ENCODE measurements around the gene CFAP46.
A peak's percentile ranks its signal among the peaks of the same experiment; 100 is the strongest.
"Not testable (repeated sequence)": the region's sequence is repeated elsewhere in the genome, so short reads cannot be mapped to it uniquely, and the experiment has no call there.

The CFAP46 gene

DNA sequence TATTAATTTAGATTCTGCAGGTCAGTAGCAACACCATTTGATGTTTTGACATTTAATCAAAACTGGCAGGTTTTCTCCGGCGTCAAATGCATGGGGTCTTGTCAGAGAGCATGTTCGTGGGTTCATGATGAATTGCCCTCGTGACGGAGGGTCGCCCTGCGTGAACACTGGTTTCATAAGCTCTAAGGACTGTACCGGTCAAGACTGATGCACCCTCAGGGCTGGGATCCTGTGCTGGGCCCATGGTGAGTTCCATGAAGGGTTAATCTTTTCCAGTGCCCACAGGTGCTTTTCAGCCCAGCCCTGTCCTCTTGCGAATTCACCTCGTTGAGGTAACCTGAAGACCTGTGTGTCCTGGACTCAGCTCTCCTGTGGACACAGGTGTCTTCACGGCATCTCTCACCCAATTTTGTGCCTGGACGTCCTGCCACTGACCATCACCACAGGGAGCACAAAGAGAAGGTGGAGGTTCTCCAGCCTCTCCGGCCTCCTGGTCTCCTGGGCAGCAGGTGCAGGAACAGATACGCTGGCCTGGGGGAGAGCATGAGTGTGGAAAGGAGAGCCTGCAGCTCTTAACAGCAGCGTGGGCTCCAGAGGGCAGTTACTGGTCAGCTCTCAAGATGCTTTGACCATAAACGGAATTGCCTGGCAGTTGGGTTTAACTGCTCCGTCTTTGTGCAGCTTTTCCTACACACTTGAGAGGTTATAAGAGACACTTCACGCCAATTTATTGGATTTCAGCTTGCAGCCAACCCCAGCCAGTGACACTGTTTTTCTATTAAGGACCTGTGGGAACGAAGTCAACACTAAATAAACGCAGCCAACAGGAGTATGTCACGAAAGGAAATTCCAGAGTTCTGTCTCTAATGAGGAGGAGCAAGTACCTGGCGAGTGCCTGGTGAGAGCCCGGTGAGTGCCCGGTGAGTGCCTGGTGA, 37.4 kb upstream of the CFAP46 start:
- DNase-seq: no peak

DNA sequence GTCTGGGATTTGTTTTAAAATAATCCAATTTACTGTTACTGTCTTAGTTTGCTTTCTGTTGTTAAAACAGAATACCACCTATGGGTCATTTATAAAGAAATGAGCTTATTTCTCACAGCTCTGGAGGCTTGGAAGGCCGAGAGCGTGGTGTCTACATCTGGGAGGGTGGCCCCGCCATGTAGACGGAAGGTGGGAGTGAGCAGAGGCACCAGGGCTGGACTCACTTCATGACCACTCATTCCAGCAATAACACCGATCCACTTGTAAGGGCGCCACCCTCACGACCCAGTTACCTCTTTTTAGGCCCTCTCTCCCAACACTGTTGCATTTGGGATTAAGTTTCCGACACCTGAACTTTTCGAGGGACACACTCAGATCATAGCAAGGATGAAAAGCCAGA, 36.2 kb upstream of the CFAP46 start:
- DNase-seq: no peak

DNA sequence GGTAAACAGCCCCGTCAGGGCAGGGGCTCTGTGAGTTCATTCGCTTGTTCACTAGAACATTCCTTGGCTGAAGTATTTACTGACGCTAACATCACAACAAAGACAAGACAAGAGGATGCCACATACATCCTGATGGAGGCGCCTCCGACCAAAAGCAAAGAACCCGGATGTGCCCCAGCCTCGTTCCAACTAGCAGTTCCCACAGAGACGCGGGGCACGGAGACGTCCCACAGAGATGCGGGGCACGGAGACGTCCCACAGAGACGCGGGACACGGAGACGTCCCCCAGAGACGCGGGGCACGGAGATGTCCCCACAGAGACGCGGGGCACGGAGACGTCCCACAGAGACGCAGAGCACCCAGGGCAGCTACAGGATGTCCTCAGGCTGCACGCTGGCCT, 35.4 kb upstream of the CFAP46 start:
- no peak for DNase-seq

DNA sequence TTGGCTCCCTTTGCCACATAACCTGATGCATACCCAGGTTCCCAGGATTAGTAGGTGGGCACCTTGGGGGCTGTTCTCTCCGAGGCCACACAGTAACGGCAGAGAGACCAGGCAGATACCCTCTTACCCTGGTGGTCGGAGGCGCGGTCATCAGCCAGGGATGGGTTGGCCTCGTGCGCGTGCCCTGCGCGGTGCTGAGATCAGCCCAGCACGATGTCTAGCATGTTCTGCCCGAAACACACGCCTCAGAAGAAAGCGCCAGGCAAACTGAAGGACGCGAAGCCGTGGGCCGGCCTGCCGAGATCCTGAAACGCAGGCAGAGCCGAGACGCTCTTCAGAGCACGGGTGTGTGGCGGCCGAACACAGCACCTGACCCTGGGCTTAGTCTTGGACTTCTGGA, 34.7 kb upstream of the CFAP46 start:
- no peak for DNase-seq

DNA sequence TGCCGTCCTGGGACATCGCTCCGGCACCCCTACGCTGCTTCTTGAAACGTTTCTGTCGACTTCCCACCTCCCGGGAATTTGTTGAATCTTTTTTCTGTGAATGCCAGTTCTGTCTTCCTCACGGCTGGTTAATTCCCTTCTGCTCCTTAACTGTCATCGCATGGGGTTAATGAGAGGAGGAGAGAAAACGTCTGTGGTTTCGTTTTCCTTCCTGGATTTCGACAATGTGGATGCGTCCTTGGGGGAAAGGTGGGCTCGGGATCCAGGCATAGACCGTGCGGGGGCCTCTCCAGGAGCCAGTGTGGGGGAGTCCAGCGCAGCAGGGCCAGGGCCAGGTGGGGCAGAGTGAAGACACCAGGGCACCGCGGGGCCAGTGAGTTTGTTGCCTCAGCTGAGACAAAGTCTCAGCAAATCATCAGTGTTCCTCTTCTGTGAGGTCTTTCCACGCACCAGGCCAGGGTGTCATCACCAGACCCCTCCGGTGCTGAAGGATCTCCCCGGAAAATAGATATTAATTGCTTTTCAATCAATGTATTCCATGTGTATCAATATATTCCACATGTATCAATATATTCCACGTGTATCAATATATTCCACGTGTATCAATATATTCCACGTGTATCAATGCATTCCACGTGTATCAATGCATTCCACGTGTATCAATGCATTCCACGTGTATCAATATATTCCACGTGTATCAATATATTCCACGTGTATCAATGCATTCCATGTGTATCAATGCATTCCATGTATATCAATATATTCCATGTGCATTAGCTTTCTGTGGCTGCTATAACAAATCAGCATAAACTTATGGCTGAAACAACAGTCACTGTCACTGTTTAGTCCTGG, 33.7 kb upstream of the CFAP46 start:
- peak; percentile 63 for DNase-seq

DNA sequence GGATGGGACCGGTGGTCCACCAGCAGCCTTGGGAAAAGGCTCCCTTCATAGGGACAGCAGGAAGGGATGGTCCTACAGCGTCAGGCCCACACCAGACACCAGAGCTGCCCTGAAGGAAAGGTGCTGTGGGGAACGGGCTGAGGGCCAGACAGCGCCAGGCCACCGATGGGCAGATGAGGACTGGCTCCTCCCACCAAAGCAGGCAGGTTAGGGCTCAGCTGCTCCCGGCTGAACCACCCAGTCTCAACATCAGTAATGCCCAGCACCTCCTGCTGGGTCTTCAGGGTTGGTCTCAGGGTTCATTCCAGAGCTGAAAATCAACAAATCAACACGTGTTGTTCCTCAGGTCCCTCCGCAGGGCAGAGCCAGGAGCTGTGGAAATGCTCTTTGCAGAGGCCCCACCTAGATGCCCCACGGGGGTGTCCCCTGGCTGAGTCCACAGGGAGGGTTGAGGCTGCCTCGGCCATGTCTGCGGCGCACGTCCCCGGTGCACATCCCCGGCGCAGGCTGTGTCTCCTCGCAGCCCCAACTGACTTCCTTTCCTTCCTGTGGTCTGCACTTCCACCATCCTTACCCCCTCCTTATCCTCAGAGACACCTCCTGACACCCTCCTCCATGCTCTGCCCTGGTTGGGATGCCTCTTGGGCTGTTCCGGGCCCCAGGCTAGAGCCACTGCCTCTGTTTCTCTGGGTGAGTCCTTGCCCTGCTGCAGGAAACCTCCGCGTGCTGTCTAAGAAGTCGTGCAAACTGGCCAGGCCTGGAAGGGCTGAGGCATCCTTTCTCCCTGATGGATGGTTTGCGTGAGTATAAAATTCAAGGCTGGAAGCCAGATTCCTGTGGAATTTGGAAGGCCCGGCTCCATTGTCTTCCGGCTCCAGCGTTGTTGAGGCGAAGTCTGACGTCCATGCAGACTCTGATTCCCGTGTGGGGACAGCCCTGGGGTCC, 32.8 kb upstream of the CFAP46 start:
- DNase-seq: no peak

DNA sequence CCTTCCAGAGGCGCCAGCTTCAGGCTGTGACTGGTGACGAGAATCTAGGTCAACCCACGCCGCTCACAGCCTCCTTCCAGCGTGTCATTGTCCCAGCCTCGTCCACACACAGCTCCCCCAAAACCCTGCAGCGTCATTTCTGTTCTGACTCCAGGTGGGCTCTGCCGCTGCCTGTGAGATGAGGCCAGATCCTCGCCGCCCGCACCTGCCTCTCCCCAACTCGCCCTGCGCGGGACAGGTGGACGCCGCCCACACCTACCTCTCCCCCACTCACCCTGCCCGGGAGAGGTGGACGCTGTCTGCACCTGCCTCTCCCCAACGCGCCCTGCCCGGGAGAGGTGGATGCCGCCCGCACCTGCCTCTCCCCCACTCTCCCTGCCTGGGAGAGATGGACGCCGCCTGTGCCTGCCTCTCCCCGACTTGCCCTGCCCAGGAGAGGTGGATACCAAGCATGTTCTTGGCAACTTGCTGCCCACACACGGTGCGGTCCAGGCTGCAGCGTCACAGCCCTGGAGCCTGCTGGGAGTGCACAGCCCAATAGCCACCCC, 32.0 kb upstream of the CFAP46 start:
- no peak for DNase-seq

DNA sequence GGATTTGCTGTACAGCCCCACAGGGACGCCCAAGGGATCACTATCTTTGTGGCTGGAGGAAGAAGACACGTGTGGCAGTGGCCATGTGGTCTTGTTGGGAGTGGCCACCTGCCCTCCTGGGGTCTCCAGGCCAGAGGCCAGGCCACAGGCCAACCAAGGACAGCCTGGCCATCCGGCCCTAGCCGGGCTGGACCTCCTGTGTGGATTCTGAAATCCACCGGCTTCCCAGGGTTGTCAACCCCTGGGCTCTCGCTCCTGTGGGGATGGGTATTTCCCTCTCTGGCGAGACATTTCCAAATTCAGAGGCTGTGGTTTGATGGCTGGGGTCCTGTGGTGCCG, 31.5 kb upstream of the CFAP46 start:
- DNase-seq: no peak

DNA sequence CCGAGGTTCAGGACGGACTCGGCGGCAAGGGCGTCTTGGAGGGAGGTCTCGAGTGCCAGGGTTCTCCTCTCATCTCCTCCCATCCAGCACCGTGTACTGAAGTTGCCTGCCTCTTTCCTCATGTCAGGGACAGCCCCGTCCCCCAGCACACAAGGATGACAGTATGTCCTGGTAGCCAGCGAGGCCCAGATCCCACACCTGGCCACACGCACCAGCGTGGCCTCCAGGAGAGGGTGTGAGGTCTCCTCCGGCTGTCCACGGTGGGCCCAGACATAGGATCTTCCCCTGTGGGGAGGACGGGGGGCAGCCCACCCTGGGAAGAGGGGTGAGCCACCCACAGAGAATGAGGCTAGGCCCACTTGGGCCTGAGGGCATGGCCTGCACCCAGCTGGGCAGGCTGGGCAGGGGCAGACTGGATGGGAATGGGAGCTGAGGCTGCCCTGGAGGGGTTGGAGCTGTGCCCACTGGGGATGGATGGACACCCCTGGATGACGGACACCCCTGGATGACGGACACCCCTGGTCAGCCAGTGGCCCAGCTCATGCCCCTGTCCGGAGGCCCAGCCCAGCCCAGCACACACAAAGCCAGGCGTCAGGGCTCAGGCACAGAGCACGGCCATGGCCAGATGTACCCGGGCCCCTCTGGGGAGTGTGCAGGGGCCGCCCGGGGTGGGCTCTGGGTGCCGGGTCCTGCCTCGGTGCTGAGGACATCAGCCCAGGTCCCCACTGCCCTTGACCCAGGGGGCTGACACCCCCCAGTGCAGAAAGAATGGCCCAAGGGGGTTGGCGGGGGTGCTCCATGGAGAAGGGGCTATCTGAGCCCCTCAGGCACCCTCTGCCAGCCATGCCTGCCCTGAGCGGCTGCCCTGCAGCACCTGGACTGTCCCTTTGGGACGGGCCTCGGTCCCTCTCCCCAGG, 30.9 kb upstream of the CFAP46 start:
- DNase-seq: no peak

DNA sequence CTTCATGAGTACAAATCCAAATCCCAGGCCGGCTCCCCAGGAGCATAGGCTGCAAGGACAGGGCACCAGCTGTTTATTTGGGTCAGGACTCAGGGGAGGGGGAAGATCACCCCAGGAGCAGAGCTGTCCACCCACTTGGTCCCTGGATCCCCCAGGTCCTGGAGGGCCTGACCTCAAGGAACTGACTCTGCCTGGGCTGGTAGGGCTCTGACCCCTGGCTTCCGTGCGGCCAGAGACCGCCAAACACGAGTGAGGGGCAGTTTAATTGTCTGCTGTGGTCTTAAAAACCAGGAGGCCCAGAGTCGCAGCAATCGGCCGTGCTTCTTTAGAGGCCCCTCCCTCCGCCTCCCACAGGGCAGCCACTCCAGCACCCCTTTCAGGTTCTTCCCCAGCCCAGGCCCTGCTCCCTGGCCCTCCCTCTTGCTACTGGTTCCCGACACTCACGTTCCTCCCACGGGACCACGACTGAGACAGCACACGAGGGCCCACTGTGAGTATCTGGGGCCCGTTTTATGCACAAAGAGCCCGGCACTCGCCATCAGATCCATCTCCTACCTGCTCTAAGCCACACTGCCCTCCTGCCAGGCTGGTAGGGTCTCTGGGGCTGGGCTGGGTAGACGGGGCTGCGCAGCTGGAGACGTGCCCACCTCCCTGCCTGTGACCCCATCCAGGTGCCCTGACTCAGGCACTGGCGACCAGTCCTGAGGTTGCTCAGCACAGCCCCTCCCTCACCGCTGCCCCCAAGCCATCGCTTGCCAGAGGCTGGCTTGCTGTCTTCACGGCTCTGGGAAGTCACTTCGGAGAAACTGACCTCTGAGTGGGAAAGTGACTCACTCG, 30.0 kb upstream of the CFAP46 start:
- peak; percentile 49 for DNase-seq

DNA sequence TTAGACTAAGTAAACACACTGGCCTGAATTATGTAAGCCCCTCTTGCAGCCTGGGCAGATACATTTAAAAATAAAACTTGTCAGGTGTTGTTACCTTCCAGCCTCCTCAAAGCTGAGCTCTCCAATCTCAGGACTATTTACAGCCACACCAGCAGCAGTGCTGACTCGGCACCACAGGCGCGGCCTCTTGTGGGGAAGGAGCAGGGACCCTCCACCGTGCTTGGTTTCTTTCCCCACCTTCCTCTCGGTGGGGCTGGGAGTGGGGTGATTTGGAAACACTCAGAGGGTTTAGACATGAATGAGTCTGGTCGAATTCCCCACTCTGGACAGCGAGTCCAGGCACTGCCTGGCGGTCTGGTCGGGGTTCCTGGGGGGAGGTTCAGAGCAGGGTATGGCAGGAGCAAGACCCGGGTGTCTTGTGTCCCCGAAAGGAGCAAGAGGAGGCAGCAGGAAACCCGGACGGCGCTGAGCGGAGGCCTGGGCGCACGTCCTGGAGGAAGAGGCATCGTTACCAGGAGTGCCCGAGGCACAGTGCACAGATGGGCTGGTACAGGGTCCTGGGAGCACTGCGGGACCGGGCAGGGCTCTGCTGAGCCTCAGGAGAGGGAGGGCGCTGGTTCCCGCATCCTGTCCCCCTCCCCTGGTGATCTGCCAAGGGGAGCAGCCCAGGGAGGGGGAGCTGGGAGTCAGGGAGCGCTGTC, 29.2 kb upstream of the CFAP46 start:
- DNase-seq: peak; percentile 42

DNA sequence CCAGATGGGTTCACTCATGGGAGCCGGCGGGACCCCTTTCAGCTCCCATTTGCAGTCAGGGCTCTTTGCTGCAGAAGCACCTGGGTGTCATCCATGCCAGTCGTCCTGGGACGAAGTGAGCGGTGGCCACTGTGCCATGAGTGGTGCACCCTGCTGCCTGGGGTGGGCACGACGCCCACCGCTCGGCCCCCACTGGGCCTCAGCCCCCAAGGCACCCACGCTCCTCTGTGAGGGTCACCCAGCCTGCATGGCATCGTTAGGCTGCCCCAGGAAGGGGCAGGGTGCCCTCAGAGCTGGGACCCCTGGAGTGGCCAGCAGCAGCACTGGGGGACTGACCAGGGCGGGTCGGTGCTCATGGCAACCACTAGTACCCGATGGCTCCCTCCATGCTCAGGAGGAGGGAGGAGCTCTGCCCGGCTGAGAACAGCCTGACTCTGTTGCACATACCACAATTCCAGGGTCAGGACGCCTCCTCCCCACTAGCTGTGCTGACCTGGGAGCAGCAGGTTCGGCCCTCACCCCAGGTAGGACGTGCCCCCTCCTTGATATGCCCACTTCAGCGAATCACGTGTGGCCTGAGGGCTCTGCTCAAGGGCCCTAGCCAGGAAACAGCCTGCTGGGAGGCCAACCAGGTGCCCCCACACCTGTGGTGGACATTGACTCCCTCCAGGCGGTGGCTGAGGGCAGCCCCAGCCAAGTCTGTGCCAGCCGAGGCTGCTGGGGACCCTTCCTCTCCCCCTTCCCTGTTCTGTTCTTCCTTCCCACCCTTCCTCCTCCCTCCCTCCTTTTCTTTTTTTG, 28.5 kb upstream of the CFAP46 start:
- no peak for DNase-seq

DNA sequence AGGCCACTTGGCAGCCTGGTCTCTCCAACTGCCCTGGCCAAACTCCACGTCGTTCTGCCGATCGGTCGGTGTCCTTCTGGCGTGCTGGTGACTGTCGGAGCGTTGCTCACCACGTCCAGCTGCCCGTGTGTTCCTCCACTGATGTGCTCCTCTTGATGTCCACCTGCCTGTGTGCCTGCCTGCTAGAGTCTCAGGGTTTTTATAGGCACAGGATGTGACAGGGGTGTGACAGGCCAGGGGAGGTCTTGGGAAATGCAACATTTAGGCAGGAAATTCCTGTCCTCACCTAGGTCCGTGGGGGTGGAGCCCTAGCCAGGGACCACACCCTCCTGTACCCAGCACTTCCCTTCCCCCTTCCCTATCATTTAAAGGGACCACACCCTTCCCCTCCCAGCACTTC, 25.2 kb upstream of the CFAP46 start:
- DNase-seq: no peak

DNA sequence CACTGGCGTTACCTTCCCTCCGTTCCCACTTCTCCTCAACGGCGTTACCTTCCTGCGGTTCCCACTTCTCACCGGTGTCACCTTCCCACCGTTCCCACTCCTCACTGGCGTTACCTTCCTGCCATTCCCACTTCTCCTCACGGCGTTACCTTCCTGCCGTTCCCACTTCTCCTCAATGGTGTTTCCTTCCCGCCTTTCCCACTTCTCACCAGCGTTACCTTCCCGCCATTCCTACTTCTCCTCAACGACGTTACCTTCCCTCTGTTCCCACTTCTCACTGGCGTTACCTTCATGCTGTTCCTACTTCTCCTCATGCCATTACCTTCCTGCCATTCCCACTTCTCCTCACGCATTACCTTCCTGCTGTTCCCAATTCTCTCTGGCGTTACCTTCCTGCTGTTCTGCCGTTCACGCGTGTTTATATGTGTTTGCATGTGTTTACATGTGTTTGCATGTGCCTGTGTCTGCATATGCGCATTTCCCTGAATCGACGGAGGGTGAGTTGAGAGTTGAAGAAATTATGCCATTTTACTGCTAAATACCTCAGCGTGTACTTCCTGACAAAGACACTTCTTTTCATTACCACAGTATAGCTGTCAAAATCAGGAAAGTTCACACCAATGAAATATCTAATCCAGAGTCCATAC, 23.2 kb upstream of the CFAP46 start:
- no peak for DNase-seq

DNA sequence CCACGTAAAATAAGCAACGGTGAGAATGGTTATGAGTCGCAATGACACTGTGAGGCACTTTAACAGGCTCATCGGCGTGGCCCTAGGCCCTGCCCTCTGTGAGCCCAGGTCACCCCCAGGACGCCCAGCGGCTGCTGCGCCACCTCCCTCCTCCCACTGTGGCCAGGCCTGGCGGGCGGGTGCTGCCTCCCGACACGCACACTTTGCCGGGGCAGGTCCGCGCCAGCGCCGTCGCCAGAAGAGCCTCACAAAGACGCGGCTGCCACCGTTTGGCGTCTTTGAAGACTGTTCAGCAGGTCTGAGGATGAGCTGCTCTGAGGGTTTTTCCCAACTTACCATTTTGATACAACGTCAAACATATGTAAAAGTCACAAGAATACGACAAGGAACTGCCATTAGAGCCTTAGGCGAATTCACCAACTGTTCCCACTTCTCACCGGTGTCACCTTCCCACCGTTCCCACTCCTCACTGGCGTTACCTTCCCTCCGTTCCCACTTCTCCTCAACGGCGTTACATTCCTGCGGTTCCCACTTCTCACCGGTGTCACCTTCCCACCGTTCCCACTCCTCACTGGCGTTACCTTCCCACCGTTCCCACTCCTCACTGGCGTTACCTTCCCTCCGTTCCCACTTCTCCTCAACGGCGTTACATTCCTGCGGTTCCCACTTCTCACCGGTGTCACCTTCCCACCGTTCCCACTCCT, 22.5 kb upstream of the CFAP46 start:
- DNase-seq: not testable (repeated sequence)

DNA sequence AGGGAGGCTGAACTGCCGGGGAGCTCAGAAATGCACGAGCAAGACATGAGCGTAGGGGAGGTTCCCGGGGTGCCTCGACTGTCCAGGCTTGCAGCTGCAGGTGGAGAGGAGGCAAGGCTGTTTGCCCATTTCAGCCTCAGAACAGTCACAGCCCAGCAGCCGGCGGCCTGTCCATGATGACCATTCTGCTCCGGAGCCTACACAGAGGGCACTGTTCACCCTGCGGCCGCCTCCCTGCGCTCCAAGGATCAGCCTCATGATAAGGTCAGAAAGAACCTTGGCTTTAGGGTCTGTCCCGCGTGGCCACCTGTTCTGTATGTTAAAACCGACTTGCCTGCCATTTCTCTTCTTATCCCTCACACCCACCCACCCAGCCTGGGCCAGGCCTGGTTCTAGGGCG, 21.9 kb upstream of the CFAP46 start:
- no peak for DNase-seq

DNA sequence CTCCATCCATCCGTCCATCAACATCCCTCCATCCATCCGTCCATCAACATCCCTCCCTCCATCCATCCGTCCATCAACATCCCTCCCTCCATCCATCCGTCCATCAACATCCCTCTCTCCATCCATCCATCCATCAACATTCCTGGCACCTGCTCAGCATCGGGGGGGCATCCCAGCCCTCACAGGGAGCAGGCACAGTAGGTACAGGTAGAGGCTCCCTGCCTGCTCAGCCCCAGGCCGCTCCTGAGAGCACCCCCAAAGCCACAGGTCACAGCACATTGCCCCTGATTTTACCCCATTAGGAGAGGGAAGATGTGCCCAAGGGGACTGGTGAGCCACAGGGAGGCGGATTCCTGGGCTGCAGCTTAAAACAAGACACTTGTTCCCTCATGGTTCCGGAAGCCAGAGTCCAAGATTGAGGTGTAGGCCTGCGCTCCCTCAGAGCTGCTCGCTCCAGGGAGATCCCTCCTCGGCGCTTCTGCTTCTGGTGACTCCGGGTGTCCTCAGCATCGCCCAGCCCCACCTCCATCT, 21.1 kb upstream of the CFAP46 start:
- no peak for DNase-seq

All from retina (tissue), 1 donor.